Measurements from ENCODE around the gene CD300A.

CD300A gene

GRCh38 chr17:74446551-74447500 lies 19.6 kb upstream of the CD300A start:
- Histone ChIP-seq H3K36me3 (ENCODE audit: insufficient read depth, low read length) (no peaks in the 10 kb centered on the region), H3K4me1 (ENCODE audit: insufficient read depth, low read length) (peaks cover 21% of the 10 kb centered on the region; the same call in 1 of the 2 replicates), H3K9ac (ENCODE audit: low read depth, low read length) (peak overlapping the region; percentile 2; the same call in 1 of the 2 replicates), H3K9me3 (ENCODE audit: control insufficient read depth, insufficient read depth, low read length) (no peaks in the 10 kb centered on the region)

GRCh38 chr17:74447628-74448159 lies 18.7 kb upstream of the CD300A start:
- H3K4me1 ChIP-seq (ENCODE audit: insufficient read depth, low read length): peaks cover 23% of the 10 kb centered on the region; the same call in 1 of the 2 replicates
- H3K36me3 ChIP-seq (ENCODE audit: insufficient read depth, low read length): no peaks in the 10 kb centered on the region
- no peak overlapping the region for H3K9ac ChIP-seq (ENCODE audit: low read depth, low read length)

GRCh38 chr17:74448756-74449155 lies 17.7 kb upstream of the CD300A start:
- no peaks in the 10 kb centered on the region for H3K36me3 ChIP-seq (ENCODE audit: insufficient read depth, low read length)
- no peaks in the 10 kb centered on the region for H3K9me3 ChIP-seq (ENCODE audit: control insufficient read depth, insufficient read depth, low read length)
- no peak overlapping the region for H3K9ac ChIP-seq (ENCODE audit: low read depth, low read length)
- peaks cover 18% of the 10 kb centered on the region; the same call in 1 of the 2 replicates for H3K4me1 ChIP-seq (ENCODE audit: insufficient read depth, low read length)

More at GRCh38 chr17:74447628-74448159, 18.7 kb upstream of the CD300A start:
- no peaks in the 10 kb centered on the region for H3K9me3 ChIP-seq (ENCODE audit: control insufficient read depth, insufficient read depth, low read length)

- Histone ChIP-seq H3K9me3 (ENCODE audit: control insufficient read depth, insufficient read depth, low read length) (no peaks in the 10 kb centered on the region), H3K4me1 (ENCODE audit: insufficient read depth, low read length) (peaks cover 12% of the 10 kb centered on the region; the same call in 1 of the 2 replicates), H3K9ac (ENCODE audit: low read depth, low read length) (no peak overlapping the region), H3K36me3 (ENCODE audit: insufficient read depth, low read length) (no peaks in the 10 kb centered on the region)
Observed at GRCh38 chr17:74449306-74449705, 17.1 kb upstream of the CD300A start.

GRCh38 chr17:74449773-74450172 lies 16.7 kb upstream of the CD300A start:
- Histone ChIP-seq H3K36me3 (ENCODE audit: insufficient read depth, low read length) (no peaks in the 10 kb centered on the region), H3K9ac (ENCODE audit: low read depth, low read length) (no peak overlapping the region), H3K9me3 (ENCODE audit: control insufficient read depth, insufficient read depth, low read length) (no peaks in the 10 kb centered on the region), H3K4me1 (ENCODE audit: insufficient read depth, low read length) (peaks cover 14% of the 10 kb centered on the region; the same call in 1 of the 2 replicates)

- H3K4me1 ChIP-seq (ENCODE audit: insufficient read depth, low read length): peaks cover 18% of the 10 kb centered on the region; the same call in 1 of the 2 replicates
- no peaks in the 10 kb centered on the region for H3K36me3 ChIP-seq (ENCODE audit: insufficient read depth, low read length)
Observed at GRCh38 chr17:74450231-74450630, 16.2 kb upstream of the CD300A start.

GRCh38 chr17:74450925-74451403 lies 15.5 kb upstream of the CD300A start:
- H3K4me1 ChIP-seq (ENCODE audit: insufficient read depth, low read length): peaks cover 22% of the 10 kb centered on the region
- no peaks in the 10 kb centered on the region for H3K9me3 ChIP-seq (ENCODE audit: control insufficient read depth, insufficient read depth, low read length)
- no peak overlapping the region for H3K9ac ChIP-seq (ENCODE audit: low read depth, low read length)
- no peaks in the 10 kb centered on the region for H3K36me3 ChIP-seq (ENCODE audit: insufficient read depth, low read length)

More at GRCh38 chr17:74450231-74450630, 16.2 kb upstream of the CD300A start:
- H3K9ac ChIP-seq (ENCODE audit: low read depth, low read length): no peak overlapping the region
- H3K9me3 ChIP-seq (ENCODE audit: control insufficient read depth, insufficient read depth, low read length): no peaks in the 10 kb centered on the region

GRCh38 chr17:74451557-74451956 lies 14.9 kb upstream of the CD300A start:
- no peaks in the 10 kb centered on the region for H3K36me3 ChIP-seq (ENCODE audit: insufficient read depth, low read length)
- H3K4me1 ChIP-seq (ENCODE audit: insufficient read depth, low read length): peaks cover 22% of the 10 kb centered on the region
- H3K9ac ChIP-seq (ENCODE audit: low read depth, low read length): no peak overlapping the region
- no peaks in the 10 kb centered on the region for H3K9me3 ChIP-seq (ENCODE audit: control insufficient read depth, insufficient read depth, low read length)

GRCh38 chr17:74452033-74452840 lies 14.2 kb upstream of the CD300A start:
- Histone ChIP-seq H3K36me3 (ENCODE audit: insufficient read depth, low read length) (no peaks in the 10 kb centered on the region), H3K4me1 (ENCODE audit: insufficient read depth, low read length) (peaks cover 22% of the 10 kb centered on the region), H3K9me3 (ENCODE audit: control insufficient read depth, insufficient read depth, low read length) (no peaks in the 10 kb centered on the region), H3K9ac (ENCODE audit: low read depth, low read length) (no peak overlapping the region)

GRCh38 chr17:74452841-74453661 lies 13.4 kb upstream of the CD300A start:
- Histone ChIP-seq H3K4me1 (ENCODE audit: insufficient read depth, low read length) (peaks cover 22% of the 10 kb centered on the region), H3K9me3 (ENCODE audit: control insufficient read depth, insufficient read depth, low read length) (no peaks in the 10 kb centered on the region), H3K9ac (ENCODE audit: low read depth, low read length) (peak overlapping the region; percentile 43; the same call in 1 of the 2 replicates), H3K36me3 (ENCODE audit: insufficient read depth, low read length) (no peaks in the 10 kb centered on the region)

GRCh38 chr17:74453665-74454196 lies 12.7 kb upstream of the CD300A start:
- Histone ChIP-seq H3K9me3 (ENCODE audit: control insufficient read depth, insufficient read depth, low read length) (no peaks in the 10 kb centered on the region), H3K9ac (ENCODE audit: low read depth, low read length) (peak overlapping the region; percentile 76; the same call in 1 of the 2 replicates), H3K36me3 (ENCODE audit: insufficient read depth, low read length) (no peaks in the 10 kb centered on the region), H3K4me1 (ENCODE audit: insufficient read depth, low read length) (peaks cover 22% of the 10 kb centered on the region)

GRCh38 chr17:74454197-74455024 lies 12.0 kb upstream of the CD300A start:
- no peaks in the 10 kb centered on the region for H3K9me3 ChIP-seq (ENCODE audit: control insufficient read depth, insufficient read depth, low read length)
- no peaks in the 10 kb centered on the region for H3K36me3 ChIP-seq (ENCODE audit: insufficient read depth, low read length)
- H3K9ac ChIP-seq (ENCODE audit: low read depth, low read length): peak overlapping the region; percentile 76
- H3K4me1 ChIP-seq (ENCODE audit: insufficient read depth, low read length): peaks cover 22% of the 10 kb centered on the region
